ENCODE data around the gene RAB28.

RAB28 gene

DNA sequence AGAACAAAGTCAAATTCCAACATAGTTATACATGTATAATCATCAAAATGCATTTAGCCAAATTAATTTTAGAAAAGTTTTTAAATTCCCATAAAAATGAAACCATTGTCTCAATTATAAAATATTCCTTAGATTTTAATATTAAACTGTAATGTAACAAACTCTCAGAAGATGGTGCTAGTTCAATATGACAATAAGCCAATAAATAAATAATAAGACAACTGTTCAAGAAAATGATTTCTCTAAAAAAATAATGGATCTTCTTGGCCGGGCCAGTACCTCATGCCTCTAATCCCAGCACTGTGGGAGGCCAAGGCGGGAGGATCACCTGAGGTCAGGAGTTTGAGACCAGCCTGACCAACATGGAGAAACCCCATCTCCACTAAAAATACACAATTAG lies 80.3 kb downstream of the RAB28 start:
- Histone ChIP-seq H4K91ac (ENCODE audit: low read length) (no peak overlapping the region), H2AFZ (ENCODE audit: low read depth, low read length) (no peak overlapping the region), H2BK5ac (ENCODE audit: low read depth, low read length, poor library complexity, severe bottlenecking) (no peak overlapping the region), H3K79me1 (replicated peaks; ENCODE audit: low read length, poor library complexity, severe bottlenecking) (peaks cover 4% of the 10 kb centered on the region), H3K4me2 (ENCODE audit: low read length, poor library complexity, severe bottlenecking) (no peak overlapping the region), H3K27me3 (ENCODE audit: control insufficient read depth in 1 of 2, insufficient read depth in 1 of 2, low read length in 2 of 2) (no peaks in the 10 kb centered on the region), H3K4ac (ENCODE audit: low read depth in 1 of 2, low read length in 2 of 2) (no peak overlapping the region), H3K9me3 (ENCODE audit: control insufficient read depth, low read length) (no peaks in the 10 kb centered on the region), H2AK5ac (ENCODE audit: low read length, severe bottlenecking) (no peak overlapping the region), H3K23ac (ENCODE audit: low read length in 2 of 2) (no peak overlapping the region), H2BK15ac (ENCODE audit: low read depth, poor library complexity, severe bottlenecking) (no peak overlapping the region), H2BK120ac (ENCODE audit: low read depth, low read length) (no peak overlapping the region), H3K4me3 (ENCODE audit: insufficient read depth in 1 of 2, low read depth in 1 of 2, low read length in 2 of 2) (no peak overlapping the region), H3K9ac (ENCODE audit: low read length) (no peak overlapping the region), H3K36me3 (ENCODE audit: control insufficient read depth in 1 of 2, insufficient read depth in 2 of 2, low read depth in 1 of 2, low read length in 2 of 2) (no peaks in the 10 kb centered on the region), H3K4me1 (ENCODE audit: control insufficient read depth, insufficient read depth, low read depth, low read length) (no peaks in the 10 kb centered on the region), H3K14ac (ENCODE audit: low read length in 2 of 2) (no peak overlapping the region), H3K27ac (ENCODE audit: low read length, poor library complexity, severe bottlenecking) (no peak overlapping the region), H2BK12ac (ENCODE audit: low read length in 2 of 2) (no peak overlapping the region), H3K18ac (ENCODE audit: low read depth in 1 of 2, low read length in 2 of 2) (no peak overlapping the region), H4K8ac (ENCODE audit: low read length) (no peak overlapping the region)
- DNase-seq: no peak
- 100% methylated on average over 2 of the region's 2 CpGs for WGBS

DNA sequence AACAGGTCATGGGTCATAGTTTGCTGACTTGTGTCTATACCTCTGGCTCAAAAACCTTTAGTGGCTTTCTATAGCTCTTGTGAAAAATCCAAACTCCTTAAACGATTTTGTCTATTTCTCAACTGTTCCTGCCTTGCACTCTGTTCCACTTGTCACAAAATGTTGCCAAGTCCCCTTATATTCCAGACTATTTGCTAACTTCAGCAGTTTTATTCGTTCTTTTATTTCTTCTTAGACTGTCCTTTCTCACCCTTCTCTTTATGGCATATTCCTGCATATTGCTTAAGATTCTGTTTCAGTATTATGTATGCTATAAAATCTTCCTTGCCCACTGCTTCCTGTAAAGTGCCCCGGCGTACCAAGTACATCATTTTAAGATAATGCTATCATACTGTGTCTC lies 80.8 kb downstream of the RAB28 start:
- no peak overlapping the region for H2AFZ ChIP-seq (ENCODE audit: low read depth, low read length)
- H3K4me3 ChIP-seq (ENCODE audit: insufficient read depth in 1 of 2, low read depth in 1 of 2, low read length in 2 of 2): no peak overlapping the region
- H4K8ac ChIP-seq (ENCODE audit: low read length): no peak overlapping the region
- H3K4me2 ChIP-seq (ENCODE audit: low read length, poor library complexity, severe bottlenecking): no peak overlapping the region
- H3K36me3 ChIP-seq (ENCODE audit: control insufficient read depth in 1 of 2, insufficient read depth in 2 of 2, low read depth in 1 of 2, low read length in 2 of 2): no peaks in the 10 kb centered on the region
- no peak overlapping the region for H3K27ac ChIP-seq (ENCODE audit: low read length, poor library complexity, severe bottlenecking)
- no peak overlapping the region for H3K18ac ChIP-seq (ENCODE audit: low read depth in 1 of 2, low read length in 2 of 2)
- H2BK12ac ChIP-seq (ENCODE audit: low read length in 2 of 2): no peak overlapping the region
- DNase-seq: no peak
- 93% methylated on average over 2 of the region's 4 CpGs for WGBS
- H3K23ac ChIP-seq (ENCODE audit: low read length in 2 of 2): no peak overlapping the region
- H3K14ac ChIP-seq (ENCODE audit: low read length in 2 of 2): no peak overlapping the region
- H4K91ac ChIP-seq (ENCODE audit: low read length): no peak overlapping the region
- H3K4ac ChIP-seq (ENCODE audit: low read depth in 1 of 2, low read length in 2 of 2): no peak overlapping the region
- peaks cover 4% of the 10 kb centered on the region for H3K79me1 ChIP-seq (replicated peaks; ENCODE audit: low read length, poor library complexity, severe bottlenecking)
- no peak overlapping the region for H2BK15ac ChIP-seq (ENCODE audit: low read depth, poor library complexity, severe bottlenecking)
- H2AK5ac ChIP-seq (ENCODE audit: low read length, severe bottlenecking): no peak overlapping the region
- no peak overlapping the region for H3K9ac ChIP-seq (ENCODE audit: low read length)
- H3K27me3 ChIP-seq (ENCODE audit: control insufficient read depth in 1 of 2, insufficient read depth in 1 of 2, low read length in 2 of 2): no peaks in the 10 kb centered on the region
- H3K9me3 ChIP-seq (ENCODE audit: control insufficient read depth, low read length): no peaks in the 10 kb centered on the region
- no peak overlapping the region for H2BK5ac ChIP-seq (ENCODE audit: low read depth, low read length, poor library complexity, severe bottlenecking)
- no peak overlapping the region for H2BK120ac ChIP-seq (ENCODE audit: low read depth, low read length)
- H3K4me1 ChIP-seq (ENCODE audit: control insufficient read depth, insufficient read depth, low read depth, low read length): no peaks in the 10 kb centered on the region

DNA sequence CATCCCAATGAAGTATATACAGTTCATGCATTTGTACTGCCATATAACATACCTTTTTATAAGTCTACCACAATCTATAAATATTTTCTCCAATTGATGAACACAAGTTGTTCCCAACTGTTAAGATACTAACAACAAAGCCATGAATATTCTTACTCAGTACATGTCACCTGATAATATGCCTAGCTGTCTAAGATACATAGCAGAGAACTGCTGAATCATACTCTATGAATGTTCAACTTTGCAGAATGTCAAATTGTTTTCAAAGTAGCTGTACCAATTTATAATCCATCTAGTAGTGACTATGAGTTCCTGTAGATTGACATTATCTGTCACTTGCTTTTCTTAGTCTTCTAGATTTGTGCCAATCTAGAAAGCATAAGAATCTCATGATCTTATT lies 84.9 kb downstream of the RAB28 start:
- no peak overlapping the region for H2BK12ac ChIP-seq (ENCODE audit: low read length in 2 of 2)

DNA sequence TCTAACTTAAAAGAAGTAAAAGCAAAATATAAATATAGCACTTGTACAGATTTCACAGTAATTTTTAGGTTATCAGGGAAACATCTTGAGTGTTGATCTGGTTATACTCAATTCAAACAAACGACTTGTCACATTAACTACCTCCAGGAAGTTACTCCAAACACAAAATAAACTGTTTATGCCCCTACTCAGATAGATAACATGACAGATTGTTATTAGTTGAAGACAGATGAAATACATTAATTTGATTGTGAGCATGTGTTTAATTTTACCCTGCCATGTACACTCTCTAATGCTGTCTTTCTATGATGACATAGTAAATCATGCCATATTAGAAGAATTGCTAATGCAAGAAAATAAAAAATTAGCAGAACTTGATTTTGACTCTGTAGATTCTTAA lies 88.0 kb downstream of the RAB28 start:
- Histone ChIP-seq H2BK12ac (ENCODE audit: low read length in 2 of 2) (no peak overlapping the region), H3K18ac (ENCODE audit: low read depth in 1 of 2, low read length in 2 of 2) (no peak overlapping the region), H3K36me3 (ENCODE audit: control insufficient read depth in 1 of 2, insufficient read depth in 2 of 2, low read depth in 1 of 2, low read length in 2 of 2) (no peaks in the 10 kb centered on the region), H3K23ac (ENCODE audit: low read length in 2 of 2) (no peak overlapping the region), H3K27ac (ENCODE audit: low read length, poor library complexity, severe bottlenecking) (no peak overlapping the region), H2AFZ (ENCODE audit: low read depth, low read length) (no peak overlapping the region), H3K4me2 (ENCODE audit: low read length, poor library complexity, severe bottlenecking) (no peak overlapping the region), H3K4ac (ENCODE audit: low read depth in 1 of 2, low read length in 2 of 2) (no peak overlapping the region), H2BK120ac (ENCODE audit: low read depth, low read length) (no peak overlapping the region), H4K91ac (ENCODE audit: low read length) (no peak overlapping the region), H3K9ac (ENCODE audit: low read length) (no peak overlapping the region), H4K8ac (ENCODE audit: low read length) (no peak overlapping the region), H2AK5ac (ENCODE audit: low read length, severe bottlenecking) (no peak overlapping the region), H3K14ac (ENCODE audit: low read length in 2 of 2) (no peak overlapping the region), H3K27me3 (ENCODE audit: control insufficient read depth in 1 of 2, insufficient read depth in 1 of 2, low read length in 2 of 2) (no peaks in the 10 kb centered on the region), H2BK5ac (ENCODE audit: low read depth, low read length, poor library complexity, severe bottlenecking) (no peak overlapping the region), H3K4me3 (ENCODE audit: insufficient read depth in 1 of 2, low read depth in 1 of 2, low read length in 2 of 2) (no peak overlapping the region), H3K4me1 (ENCODE audit: control insufficient read depth, insufficient read depth, low read depth, low read length) (no peaks in the 10 kb centered on the region), H3K9me3 (ENCODE audit: control insufficient read depth, low read length) (no peaks in the 10 kb centered on the region), H2BK15ac (ENCODE audit: low read depth, poor library complexity, severe bottlenecking) (no peak overlapping the region), H3K79me1 (replicated peaks; ENCODE audit: low read length, poor library complexity, severe bottlenecking) (peaks cover 6% of the 10 kb centered on the region)
- no CpG with 5 or more reads among the region's 1 CpG for WGBS
- peak; percentile 57 for DNase-seq

More for the DNA sequence above, 84.9 kb downstream of the RAB28 start:
- Histone ChIP-seq H3K14ac (ENCODE audit: low read length in 2 of 2) (no peak overlapping the region), H3K4ac (ENCODE audit: low read depth in 1 of 2, low read length in 2 of 2) (no peak overlapping the region), H3K18ac (ENCODE audit: low read depth in 1 of 2, low read length in 2 of 2) (no peak overlapping the region), H3K27me3 (ENCODE audit: control insufficient read depth in 1 of 2, insufficient read depth in 1 of 2, low read length in 2 of 2) (no peaks in the 10 kb centered on the region), H3K4me2 (ENCODE audit: low read length, poor library complexity, severe bottlenecking) (no peak overlapping the region), H2AFZ (ENCODE audit: low read depth, low read length) (no peak overlapping the region), H3K4me3 (ENCODE audit: insufficient read depth in 1 of 2, low read depth in 1 of 2, low read length in 2 of 2) (no peak overlapping the region), H3K9me3 (ENCODE audit: control insufficient read depth, low read length) (no peaks in the 10 kb centered on the region), H3K27ac (ENCODE audit: low read length, poor library complexity, severe bottlenecking) (no peak overlapping the region), H2AK5ac (ENCODE audit: low read length, severe bottlenecking) (no peak overlapping the region), H3K79me1 (replicated peaks; ENCODE audit: low read length, poor library complexity, severe bottlenecking) (peaks cover 7% of the 10 kb centered on the region), H3K23ac (ENCODE audit: low read length in 2 of 2) (no peak overlapping the region), H3K36me3 (ENCODE audit: control insufficient read depth in 1 of 2, insufficient read depth in 2 of 2, low read depth in 1 of 2, low read length in 2 of 2) (no peaks in the 10 kb centered on the region), H3K9ac (ENCODE audit: low read length) (no peak overlapping the region), H4K91ac (ENCODE audit: low read length) (no peak overlapping the region), H2BK120ac (ENCODE audit: low read depth, low read length) (no peak overlapping the region), H2BK15ac (ENCODE audit: low read depth, poor library complexity, severe bottlenecking) (no peak overlapping the region), H2BK5ac (ENCODE audit: low read depth, low read length, poor library complexity, severe bottlenecking) (no peak overlapping the region), H3K4me1 (ENCODE audit: control insufficient read depth, insufficient read depth, low read depth, low read length) (no peaks in the 10 kb centered on the region), H4K8ac (ENCODE audit: low read length) (no peak overlapping the region)
- DNase-seq: peak; percentile 47
